ENCODE measurements around the gene ADAM11.
"Not testable (repeated sequence)": the region's sequence is repeated elsewhere in the genome, so short reads cannot be mapped to it uniquely, and the experiment has no call there.

Gene ADAM11

DNA sequence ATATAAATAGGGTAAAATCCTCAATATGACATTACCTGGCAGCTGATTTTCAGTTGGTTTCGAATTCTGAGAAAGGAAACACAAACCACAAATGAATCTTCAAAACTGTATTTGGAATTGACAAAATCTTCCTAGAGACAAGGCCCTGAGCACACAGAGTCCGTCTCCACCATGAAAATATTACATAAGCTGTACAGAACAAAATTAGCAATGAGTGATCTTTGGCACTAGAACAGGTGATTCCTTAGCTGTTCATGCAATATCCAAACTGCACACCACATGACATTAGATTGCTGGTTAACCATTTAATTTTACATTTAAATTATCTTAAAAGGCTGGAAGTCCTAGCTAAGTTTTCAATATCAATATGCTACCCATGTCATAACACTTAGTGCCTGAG lies 39.6 kb downstream of the ADAM11 start:
- no peak for FAIRE-seq

DNA sequence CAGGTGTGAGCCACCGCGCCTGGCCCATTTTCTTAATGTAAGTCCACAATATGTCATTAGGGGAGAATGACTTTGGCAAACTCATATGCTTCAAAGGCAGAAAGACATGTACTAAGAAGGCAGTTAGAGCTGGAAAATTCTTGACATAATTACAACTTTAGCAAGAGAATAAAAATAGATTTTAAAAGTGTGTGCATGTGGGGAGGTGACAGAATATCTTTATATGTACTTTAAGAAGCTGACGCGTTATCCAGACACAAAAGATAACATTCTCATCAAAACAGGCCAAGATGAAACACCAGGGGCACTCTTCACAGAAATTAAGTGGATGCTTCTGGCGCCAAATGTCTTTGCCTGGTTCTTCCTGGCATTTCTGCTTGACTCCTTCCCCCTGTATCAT lies 43.1 kb downstream of the ADAM11 start:
- FAIRE-seq, result no peak

DNA sequence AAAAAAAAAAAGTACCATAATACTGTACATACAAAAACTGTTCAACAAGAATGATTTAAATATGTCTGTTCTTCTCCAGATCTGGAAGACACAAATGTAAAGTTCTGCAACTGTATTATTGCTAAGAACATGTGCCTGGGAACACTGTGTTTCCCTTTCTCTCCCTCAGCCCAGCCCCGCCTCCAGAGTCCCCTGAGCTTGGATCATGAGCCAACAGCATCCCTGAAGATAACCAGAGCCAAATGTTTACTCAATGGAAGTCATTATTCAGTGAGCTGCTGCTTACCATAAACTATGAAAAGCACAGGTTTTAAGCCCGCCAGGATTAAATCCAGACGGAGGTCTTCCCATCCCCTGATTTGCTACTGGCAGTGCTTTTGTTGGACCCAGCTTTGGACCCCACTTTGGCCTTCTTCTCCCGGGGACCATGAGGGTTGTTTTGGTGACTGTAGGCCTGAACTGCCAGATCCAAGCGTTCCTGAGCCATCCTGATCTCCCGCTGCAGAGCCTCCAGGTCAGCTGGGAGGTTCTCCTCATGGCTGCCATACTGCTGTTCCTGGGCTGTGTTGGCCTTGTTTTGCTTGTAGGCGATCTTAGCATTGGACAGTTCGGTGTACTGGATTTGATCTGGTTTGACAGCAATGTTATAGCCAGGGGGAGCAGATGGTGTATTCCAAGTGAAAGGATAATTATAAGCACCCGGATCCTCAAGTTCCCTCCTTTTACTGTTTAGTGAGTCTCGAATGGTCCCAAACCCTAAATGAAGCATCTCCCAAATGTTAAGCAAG lies 45.7 kb downstream of the ADAM11 start:
- FAIRE-seq, result no peak

DNA sequence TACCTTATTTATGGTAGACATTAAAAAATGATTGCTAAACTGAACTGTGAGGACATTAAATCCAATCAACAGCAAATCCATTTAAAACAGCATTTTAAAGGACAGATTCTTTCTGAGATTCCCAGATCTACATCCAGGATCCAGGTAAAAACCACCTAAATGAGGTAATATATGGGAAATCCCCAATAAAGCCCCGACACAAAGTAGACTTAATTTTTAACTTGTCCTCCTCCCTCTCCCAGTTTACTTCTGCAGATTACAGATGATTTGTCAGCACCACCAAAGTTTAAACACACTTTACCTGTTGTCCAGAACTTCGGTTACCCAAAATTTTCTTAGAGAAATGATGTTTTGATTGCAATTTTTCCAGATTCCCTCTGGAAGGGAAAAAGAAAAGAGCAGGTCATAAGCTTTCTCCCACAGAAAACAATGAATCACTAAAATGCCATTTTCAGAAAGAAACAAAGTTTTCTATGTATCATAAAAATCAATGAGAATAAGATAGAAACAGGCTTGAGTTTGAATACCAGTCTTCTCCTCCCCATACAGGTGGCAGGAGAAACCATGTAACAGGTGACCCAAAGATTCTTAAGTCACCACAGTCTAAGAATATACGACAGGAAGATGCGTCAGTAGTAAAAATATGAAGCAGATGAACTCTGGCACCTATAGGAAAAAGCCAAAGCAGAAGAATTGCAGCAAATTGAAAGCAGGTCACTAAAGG lies 48.5 kb downstream of the ADAM11 start:
- FAIRE-seq, result no peak

DNA sequence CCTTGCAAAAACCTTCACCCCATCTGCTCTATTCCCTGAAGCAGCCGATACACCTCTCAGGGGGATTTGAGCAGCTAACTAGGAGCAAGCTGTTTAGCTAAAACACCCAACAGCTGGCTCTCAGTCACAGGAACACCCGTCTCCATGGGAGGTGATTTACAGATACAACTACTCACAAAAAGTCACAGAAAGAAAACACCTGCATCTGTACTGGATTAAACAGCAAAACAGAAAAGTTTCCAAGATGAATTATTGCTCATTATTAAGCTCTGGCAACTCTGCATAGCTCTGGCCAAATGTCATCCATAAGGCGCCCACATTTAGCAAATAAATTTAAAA lies 49.0 kb downstream of the ADAM11 start:
- FAIRE-seq, result no peak

DNA sequence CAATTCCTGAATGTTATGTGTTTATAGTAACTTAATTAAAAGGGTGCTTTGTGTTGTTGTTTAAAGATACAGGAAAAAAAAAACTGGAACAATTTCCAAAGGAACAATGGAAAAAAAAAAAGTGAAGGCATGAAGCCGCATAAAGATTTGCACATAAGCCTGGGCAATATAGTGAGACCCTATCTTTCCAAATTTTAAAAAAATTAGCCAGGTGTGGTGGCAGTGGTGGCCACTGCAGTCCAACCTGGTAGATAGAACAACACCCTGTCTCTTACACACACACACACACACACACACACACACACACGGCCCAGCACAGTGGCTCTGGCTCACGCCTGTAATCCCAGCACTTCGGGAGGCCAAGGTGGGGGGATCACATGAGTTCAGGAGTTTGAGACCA lies 49.4 kb downstream of the ADAM11 start:
- FAIRE-seq, result no peak

DNA sequence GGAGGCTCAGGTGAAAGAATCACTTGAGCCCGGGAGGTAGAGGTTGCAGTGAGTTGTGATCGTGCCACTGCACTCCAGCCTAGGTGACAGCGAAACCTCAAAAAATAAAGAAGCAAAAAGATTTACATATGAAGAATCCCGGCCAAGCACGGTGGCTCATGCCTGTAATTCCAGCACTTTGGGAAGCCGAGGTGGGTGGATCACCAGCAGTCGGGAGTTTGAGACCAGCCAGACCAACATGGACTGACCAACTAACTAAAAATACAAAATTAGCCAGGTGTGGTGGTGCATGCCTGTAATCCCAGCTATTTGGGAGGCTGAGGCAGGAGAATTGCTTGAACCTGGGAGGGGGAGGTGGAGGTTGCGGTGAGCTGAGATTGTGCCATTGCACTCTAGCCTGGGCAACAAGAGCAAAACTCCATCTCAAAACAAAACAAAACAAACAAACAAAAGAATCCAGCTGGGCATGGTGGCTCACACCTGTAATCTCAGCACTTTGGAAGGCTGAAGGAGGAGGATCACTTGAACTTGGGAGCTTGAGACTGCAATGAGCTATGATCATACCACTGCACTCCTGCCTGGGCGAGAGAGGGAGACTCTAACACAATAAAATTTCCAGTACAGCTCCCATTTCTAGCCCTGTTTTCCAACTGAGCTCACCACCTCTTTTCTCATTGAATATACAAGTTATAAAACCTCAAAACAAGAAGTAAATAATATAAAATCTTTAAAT lies 50.0 kb downstream of the ADAM11 start:
- not testable (repeated sequence) for FAIRE-seq

DNA sequence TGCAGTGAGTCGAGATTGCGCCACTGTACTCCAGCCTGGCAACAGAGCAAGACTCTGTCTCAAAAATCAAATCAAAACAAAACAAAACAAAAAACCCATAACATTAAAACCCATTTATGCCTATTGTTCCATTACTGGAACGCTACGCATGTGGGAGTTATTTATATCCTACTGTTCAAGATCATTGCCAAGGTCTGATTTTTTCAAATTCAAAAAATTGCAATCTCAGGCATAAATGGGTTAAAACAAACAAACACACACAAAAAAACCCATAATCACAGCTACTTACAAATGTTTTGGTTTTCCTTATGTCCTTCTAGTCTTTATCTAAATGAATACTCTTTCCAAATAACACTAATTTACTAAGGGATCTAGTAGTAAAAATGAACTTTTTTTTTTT lies 53.5 kb downstream of the ADAM11 start:
- FAIRE-seq, result no peak

DNA sequence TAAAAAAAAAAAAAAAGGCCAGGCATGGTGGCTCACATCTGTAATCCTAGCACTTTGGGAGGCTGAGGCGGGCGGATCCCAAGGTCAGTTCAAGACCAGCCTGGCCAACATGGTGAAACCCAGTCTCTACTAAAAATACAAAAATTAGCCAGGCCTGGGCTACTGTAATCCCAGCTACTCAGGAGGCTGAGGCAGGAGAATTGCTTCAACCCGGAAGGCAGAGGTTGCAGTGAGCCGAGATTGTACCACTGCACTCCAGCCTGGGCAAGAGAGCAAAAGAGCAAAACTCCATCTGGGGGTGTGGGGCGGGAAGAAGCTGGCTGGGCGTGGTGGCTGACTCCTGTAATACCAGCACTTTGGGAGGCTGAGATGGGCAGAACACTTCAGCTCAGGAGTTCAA lies 59.7 kb downstream of the ADAM11 start:
- not testable (repeated sequence) for FAIRE-seq

DNA sequence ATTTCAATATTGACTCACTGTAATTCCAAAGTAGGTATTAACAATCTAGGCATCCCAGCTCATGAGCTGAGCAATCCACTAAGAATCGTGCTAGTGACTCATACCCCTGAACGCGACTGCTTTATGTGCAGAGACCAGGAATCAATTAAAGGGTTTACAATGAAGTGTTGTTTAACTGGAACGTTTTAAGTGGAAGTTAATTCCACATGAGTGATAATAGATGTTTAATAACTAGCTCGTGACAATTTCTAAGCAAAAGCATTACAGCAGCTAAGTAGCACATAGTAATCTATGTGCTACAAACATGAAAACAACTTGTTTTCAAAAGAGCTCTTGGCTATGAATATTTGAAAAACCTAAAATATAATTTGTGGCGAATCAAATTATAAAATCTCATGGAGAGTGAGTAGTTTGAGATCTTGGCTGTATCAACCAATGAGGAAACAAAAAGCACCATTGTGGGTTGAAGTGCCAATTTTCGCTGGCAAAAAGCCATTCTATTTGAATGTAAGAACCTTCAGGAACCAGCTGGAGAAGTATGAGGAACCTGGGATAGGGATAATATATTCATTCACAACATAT lies 61.9 kb downstream of the ADAM11 start:
- FAIRE-seq, result no peak

DNA sequence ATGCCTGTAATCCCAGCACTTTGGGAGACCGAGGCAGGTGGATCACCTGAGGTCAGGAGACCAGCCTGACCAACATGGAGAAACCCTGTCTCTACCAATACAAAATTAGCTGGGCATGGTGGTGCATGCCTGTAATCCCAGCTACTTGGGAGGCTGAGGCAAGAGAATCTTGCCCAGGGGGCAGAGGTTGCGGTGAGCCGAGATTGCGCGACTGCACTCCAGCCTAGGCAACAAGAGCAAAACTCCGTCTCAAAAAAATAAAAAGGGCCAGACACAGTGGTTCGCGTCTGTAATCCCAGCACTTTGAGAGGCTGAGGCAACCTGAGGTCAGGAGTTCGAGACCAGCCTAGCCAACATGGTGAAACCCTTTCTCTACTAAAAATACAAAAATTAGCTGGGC lies 66.4 kb downstream of the ADAM11 start:
- FAIRE-seq, result not testable (repeated sequence)

DNA sequence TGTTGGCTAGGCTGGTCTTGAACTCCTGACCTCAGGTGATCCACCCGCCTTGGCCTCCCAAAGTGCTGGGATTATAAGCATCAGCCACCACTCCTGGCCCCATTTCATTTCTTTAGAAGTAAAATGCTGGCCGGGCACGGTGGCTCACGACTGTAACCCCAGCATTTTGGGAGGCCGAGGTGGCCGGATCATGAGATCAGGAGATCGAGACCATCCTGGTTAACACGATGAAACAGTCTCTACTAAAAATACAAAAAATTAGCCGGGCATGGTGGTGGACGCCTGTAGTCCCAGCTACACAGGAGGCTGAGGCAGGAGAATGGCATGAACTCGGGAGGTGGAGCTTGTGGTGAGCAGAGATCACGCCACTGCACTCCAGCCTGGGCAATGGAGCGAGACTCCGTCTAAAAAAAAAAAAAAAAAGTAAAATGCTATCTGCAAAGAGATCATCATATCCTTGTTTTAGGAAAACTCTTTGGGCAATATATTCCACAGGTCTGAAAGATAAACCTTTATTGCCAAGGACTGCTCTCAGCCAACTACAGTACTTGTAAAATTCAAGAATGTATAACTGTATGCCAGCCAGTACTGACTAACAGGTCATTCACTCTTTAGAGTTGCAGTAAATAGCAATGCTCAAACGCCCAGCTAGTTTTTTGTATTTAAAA lies 67.5 kb downstream of the ADAM11 start:
- FAIRE-seq, result no peak

DNA sequence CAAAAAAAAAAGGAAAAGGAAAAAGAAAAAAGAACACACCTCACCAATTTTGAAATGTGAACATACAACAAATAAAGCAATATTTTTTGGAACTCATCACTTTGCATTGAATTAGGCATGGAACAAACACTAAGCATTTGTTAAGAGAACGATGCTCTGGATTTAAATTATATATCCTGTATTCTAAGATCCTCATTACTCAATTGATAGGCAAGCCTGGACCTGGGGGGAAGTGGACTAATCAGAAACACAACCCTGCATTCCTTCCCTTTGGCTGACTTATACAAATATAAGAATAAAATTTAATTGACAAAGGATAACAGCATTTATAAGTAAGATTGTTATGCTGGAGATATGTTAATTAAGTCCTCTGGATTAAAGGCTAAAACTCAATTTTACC lies 69.1 kb downstream of the ADAM11 start:
- no peak for FAIRE-seq

DNA sequence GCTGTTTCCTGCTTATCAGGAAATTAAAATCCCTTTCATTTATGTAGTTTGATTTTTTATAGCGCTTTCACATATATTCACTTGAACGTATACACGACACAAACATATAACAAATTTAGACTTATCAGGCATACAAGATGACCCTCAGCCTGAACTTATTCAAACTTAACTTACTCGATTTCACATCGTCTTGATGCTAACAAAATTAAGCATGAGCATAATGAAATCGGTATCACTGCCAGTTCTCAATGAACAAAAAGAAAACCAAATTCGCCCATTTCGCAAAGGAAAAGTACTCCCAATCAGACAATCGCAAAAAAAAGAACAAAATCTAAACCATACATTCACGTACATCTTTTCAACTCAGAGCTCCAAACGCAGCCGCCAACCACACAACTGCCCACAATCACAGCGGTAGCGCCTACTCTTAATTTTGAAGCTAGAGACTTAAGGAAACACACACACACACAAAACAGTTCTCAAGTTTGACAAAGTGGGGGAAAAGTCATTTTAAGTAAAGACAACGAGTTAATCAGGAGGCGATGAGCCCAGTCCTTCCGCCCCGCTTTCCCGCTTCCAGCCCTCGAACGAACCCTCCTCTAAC lies 70.2 kb downstream of the ADAM11 start:
- no peak for FAIRE-seq

DNA sequence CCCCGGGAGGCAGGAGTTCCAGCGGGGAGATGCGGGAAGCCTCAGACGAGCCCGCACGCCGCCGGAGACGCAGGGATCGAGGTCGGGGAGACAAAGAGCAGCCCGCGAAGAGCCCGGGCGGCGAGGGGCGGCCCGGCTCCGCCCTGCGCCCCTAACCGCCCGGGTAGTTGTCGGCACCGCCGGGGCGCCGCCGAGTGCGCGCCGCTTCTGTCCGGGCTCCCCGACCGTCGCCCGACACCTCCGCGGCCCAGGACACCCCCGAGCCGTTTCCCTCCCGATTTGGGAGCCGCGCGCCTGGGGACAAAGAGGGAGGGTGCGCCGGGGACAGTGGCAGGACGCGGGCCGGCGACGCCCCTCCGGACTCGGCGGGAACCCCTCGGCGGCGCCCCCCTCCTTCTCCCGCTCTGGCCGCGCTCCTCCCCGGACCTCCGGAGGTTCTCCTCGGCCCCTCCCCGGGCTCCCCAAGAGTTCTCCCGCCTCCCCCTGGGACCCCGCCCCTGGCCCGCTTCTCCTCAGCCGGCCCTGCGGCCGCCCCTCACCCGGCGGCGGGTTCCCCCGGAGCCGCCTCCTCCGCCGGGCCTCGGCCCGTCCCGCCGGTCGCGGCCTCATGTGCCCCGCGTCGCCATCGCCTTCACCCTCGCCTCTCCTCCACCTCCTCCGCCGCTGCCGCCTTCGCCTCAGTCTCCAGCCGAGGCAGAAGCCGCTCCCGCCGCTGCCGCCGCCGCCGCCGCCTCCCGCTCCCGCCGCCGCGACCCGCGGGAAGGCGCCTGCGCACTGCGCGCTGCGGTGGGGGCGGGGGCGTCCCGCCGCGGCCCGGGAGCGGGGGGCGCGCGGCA lies 71.0 kb downstream of the ADAM11 start, which contains the start of gene GJC1:
TSS of gene GJC1 (minus strand) at position 765 of the 836 bp plus-strand sequence. CDS start 24,470 bp downstream, outside the sequence.
- FAIRE-seq, result no peak

DNA sequence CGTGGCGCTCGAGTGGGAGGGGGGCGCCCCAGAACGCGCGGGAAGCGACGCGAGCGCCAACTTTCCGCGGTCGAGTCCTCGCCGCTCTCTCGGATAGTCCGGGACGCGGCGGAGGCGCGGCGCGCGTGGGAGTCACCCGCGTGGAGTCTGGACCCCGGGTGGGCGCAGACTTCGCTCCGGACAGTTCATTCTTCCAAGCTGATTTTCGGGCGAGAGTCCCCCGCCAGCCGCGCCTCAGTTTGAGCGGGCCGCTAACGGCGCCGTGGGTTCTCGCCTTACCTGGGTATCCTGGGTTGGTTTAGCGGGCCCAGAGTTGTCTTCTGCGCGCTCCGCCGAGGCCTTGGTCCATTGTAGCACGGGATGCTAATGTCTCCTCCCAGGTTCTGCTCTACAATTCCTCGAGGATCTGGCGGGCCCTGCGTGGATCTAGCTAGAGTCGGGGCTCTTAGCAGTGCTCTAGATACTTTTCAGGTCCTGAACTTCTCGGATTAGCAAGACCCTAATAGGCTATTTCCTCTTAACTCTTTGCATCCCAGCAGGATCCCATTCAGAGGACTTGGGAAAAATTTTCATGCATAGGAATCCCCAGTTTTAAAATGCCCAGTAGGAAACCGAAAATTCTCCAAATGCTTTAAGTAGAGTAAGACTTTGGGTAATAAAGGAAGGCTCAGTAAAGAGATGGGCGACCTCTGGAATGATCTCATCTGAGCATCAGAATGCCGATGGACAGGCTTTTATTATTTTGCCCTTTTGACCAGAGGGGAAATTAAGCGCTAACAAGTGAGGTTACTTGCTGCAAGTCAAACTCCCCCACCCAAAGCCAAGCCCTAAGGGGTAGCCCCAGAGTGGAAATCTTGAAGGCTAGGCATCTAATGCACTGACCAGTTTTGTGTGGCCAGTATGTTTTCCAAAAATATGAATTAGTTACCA lies 71.8 kb downstream of the ADAM11 start:
- no peak for FAIRE-seq

DNA sequence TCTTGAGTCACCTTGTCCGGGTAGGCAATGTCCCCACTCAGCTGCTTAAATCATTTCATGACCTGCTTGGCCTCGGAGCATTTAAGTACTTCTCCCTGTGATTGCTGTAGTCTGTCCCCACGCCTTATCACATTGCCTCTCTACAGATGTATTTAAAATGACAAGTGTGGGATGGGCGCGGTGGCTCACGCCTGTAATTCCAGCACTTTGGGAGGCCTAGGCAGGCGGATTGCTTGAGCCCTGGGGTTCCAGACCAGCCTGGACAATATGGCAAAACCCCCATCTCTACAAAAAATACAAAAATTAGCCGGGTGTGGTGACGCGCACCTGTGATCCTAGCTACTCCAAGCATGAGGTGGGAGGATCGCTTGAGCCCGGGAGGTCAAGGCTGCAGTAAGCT lies 72.6 kb downstream of the ADAM11 start:
- FAIRE-seq, result no peak

All from colon (tissue), 2 donors.